Measurements from ENCODE around the gene LRIG1.

The LRIG1 gene

DNA sequence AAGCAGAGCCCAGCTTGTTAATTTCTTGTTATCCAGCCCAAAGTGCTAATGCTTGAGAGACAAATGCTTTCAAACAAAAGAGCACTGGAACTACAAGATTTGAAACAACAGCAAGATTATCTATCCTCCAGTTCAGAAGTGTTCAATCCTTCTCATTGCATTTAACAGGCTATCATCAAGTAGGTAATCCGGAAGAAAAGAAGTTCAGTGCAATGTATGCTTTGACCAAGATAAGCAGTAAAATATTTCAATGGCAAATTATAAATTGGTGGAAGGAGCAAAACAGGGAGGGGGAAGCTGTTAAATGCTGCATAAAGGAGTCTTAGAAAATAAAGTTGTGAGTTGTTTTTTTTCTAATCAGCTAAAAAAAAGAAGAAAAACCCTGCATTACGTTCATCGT is 8.8 kb downstream of the LRIG1 start:
- POLR2A ChIA-PET, result no interaction called here
- H3K4me1 ChIP-seq (ENCODE audit: control insufficient read depth, insufficient read depth, low read length), result peaks cover 45% of the 10 kb centered on the region
- no peaks in the 10 kb centered on the region for H3K36me3 ChIP-seq (ENCODE audit: control insufficient read depth in 2 of 2, insufficient read depth in 1 of 2, low read length in 2 of 2)
- no peak overlapping the region for H3K4me3 ChIP-seq (ENCODE audit: low read depth, low read length)
- no peak for TF ChIP-seq ZNF549 (tag by site-specific recombination; IDR thresholded peaks at IDR 0.05)
- TF ChIP-seq ZBTB10 (tag by site-specific recombination; IDR thresholded peaks at IDR 0.05), result no peak
- TF ChIP-seq, protein P1, sequence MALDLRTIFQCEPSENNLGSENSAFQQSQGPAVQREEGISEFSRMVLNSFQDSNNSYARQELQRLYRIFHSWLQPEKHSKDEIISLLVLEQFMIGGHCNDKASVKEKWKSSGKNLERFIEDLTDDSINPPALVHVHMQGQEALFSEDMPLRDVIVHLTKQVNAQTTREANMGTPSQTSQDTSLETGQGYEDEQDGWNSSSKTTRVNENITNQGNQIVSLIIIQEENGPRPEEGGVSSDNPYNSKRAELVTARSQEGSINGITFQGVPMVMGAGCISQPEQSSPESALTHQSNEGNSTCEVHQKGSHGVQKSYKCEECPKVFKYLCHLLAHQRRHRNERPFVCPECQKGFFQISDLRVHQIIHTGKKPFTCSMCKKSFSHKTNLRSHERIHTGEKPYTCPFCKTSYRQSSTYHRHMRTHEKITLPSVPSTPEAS (tag by site-specific recombination; IDR thresholded peaks at IDR 0.05), result no peak
- TF ChIP-seq ZNF791 (tag by site-specific recombination; IDR thresholded peaks at IDR 0.05), result no peak
- no peak for TF ChIP-seq ZNF585B (tag by site-specific recombination; IDR thresholded peaks at IDR 0.05)
- no peak for TF ChIP-seq ZNF19 (tag by site-specific recombination; IDR thresholded peaks at IDR 0.05; ENCODE audit: low read depth)
- no peak for TF ChIP-seq GLI4 (tag by site-specific recombination; IDR thresholded peaks at IDR 0.05)
- no peak for TF ChIP-seq SCRT2 (tag by site-specific recombination; IDR thresholded peaks at IDR 0.05)
- TF ChIP-seq AEBP2 (tag by site-specific recombination; IDR thresholded peaks at IDR 0.05; ENCODE audit: borderline replicate concordance), result no peak
- TF ChIP-seq HOXA7 (CRISPR knock-in tag; IDR thresholded peaks at IDR 0.05; ENCODE audit: borderline replicate concordance), result no peak
- no peaks in the 10 kb centered on the region for H3K9me3 ChIP-seq (ENCODE audit: control insufficient read depth, insufficient read depth, low read depth, low read length)
- no peak overlapping the region for H3K27ac ChIP-seq (ENCODE audit: extremely low read depth, low read depth, low read length)
- CTCF ChIA-PET, result interaction anchor here (0.6 kb wide), 1 partner anchor 215 kb away, joined by 3 read pairs; no protein-coding TSS in a partner anchor

- no peak overlapping the region for H3K27ac ChIP-seq (ENCODE audit: extremely low read depth, low read depth, low read length)
- ChIA-PET CTCF (no interaction called here), POLR2A (no interaction called here)
- no peaks in the 10 kb centered on the region for H3K9me3 ChIP-seq (ENCODE audit: control insufficient read depth, insufficient read depth, low read depth, low read length)
- H3K36me3 ChIP-seq (ENCODE audit: control insufficient read depth in 2 of 2, insufficient read depth in 1 of 2, low read length in 2 of 2), result no peaks in the 10 kb centered on the region
- H3K4me1 ChIP-seq (ENCODE audit: control insufficient read depth, insufficient read depth, low read length), result peaks cover 37% of the 10 kb centered on the region
- H3K4me3 ChIP-seq (ENCODE audit: low read depth, low read length), result no peak overlapping the region
- TF ChIP-seq OSR2 (tag by site-specific recombination; IDR thresholded peaks at IDR 0.05) (0 out of 2 replicates have a peak, but pooled peaks have one; percentile 22), ZNF37A (tag by site-specific recombination; IDR thresholded peaks at IDR 0.05) (no peak)
Observed at GRCh38 chr3:66490984-66491383, 9.8 kb downstream of the LRIG1 start.

GRCh38 chr3:66490214-66490613 is 10.6 kb downstream of the LRIG1 start:
- H3K4me3 ChIP-seq (ENCODE audit: low read depth, low read length), result no peak overlapping the region
- CTCF ChIA-PET, result no interaction called here
- H3K27ac ChIP-seq (ENCODE audit: extremely low read depth, low read depth, low read length), result no peak overlapping the region
- no peaks in the 10 kb centered on the region for H3K36me3 ChIP-seq (ENCODE audit: control insufficient read depth in 2 of 2, insufficient read depth in 1 of 2, low read length in 2 of 2)
- POLR2A ChIA-PET, result no interaction called here
- H3K4me1 ChIP-seq (ENCODE audit: control insufficient read depth, insufficient read depth, low read length), result peaks cover 37% of the 10 kb centered on the region
- TF ChIP-seq ZNF610 (tag by site-specific recombination; IDR thresholded peaks at IDR 0.05; ENCODE audit: borderline replicate concordance) (no peak), ZNF654 (tag by site-specific recombination; IDR thresholded peaks at IDR 0.05; ENCODE audit: low read depth) (no peak), ZBTB20 (tag by site-specific recombination; IDR thresholded peaks at IDR 0.05) (no peak), ZNF529 (tag by site-specific recombination; IDR thresholded peaks at IDR 0.05; ENCODE audit: insufficient replicate concordance) (no peak), ZNF174 (tag by site-specific recombination; IDR thresholded peaks at IDR 0.05) (no peak), GFI1B (tag by site-specific recombination; IDR thresholded peaks at IDR 0.05) (no peak), ZNF549 (tag by site-specific recombination; IDR thresholded peaks at IDR 0.05) (no peak), ZBTB10 (tag by site-specific recombination; IDR thresholded peaks at IDR 0.05) (no peak), ZNF37A (tag by site-specific recombination; IDR thresholded peaks at IDR 0.05) (no peak), ZNF169 (tag by site-specific recombination; IDR thresholded peaks at IDR 0.05) (no peak), SP7 (tag by site-specific recombination; IDR thresholded peaks at IDR 0.05) (no peak), ZNF560 (tag by site-specific recombination; IDR thresholded peaks at IDR 0.05; ENCODE audit: borderline replicate concordance) (no peak)
- no peaks in the 10 kb centered on the region for H3K9me3 ChIP-seq (ENCODE audit: control insufficient read depth, insufficient read depth, low read depth, low read length)
